Thyroid gland (tissue), 4 donors: ENCODE data around the gene ARHGEF35.
"Not testable (repeated sequence)": the region's sequence is repeated elsewhere in the genome, so short reads cannot be mapped to it uniquely, and the experiment has no call there.

Experiments used
- POLR2A ChIP-seq, 2 donors: fragments of 450-650 bp; IDR thresholded peaks; one replicate each; pipeline ENCODE4 v1.6.1; 2017; ENCODE audit warnings: antibody characterized with exemption in 2 of 2, mild to moderate bottlenecking in 2 of 2, moderate library complexity in 1 of 2
- TF ChIP-seq, protein P1 (sequence below), 6 experiments: fragments of 200-600 bp in 3 of 6; fragments of 450-650 bp in 3 of 6; sonication (generic) in 3 of 6; IDR thresholded peaks; one replicate each; pipeline ENCODE4 v1.5.1; 2016 to 2019; ENCODE audit warnings: antibody characterized with exemption in 6 of 6, mild to moderate bottlenecking in 2 of 6, inconsistent platforms in 1 of 6, moderate library complexity in 1 of 6

DNA sequence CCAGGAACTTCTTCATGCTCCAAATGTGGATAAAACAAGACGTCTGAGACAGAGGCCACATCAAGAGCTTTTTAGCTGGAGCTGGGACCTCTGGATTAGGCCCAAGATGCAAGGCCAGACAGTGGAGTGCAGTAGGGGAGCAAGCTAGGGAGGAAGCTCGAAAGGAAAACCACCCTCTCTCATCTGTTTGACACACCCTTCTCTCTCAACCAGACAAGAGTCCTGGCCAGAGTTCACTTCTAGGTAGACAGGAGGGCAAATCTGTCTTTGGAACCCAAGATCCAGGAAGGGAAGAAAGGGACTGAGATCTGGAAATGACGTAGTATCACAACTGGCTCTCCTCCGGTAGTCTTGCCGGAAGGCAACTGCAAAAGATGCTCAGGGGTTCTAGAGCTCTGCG lies 1.2 kb downstream of the ARHGEF35 start:
- TF ChIP-seq, protein P1, sequence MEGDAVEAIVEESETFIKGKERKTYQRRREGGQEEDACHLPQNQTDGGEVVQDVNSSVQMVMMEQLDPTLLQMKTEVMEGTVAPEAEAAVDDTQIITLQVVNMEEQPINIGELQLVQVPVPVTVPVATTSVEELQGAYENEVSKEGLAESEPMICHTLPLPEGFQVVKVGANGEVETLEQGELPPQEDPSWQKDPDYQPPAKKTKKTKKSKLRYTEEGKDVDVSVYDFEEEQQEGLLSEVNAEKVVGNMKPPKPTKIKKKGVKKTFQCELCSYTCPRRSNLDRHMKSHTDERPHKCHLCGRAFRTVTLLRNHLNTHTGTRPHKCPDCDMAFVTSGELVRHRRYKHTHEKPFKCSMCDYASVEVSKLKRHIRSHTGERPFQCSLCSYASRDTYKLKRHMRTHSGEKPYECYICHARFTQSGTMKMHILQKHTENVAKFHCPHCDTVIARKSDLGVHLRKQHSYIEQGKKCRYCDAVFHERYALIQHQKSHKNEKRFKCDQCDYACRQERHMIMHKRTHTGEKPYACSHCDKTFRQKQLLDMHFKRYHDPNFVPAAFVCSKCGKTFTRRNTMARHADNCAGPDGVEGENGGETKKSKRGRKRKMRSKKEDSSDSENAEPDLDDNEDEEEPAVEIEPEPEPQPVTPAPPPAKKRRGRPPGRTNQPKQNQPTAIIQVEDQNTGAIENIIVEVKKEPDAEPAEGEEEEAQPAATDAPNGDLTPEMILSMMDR (IDR thresholded peaks at IDR 0.05): not testable (repeated sequence)
- not testable (repeated sequence) for TF ChIP-seq POLR2A (IDR thresholded peaks at IDR 0.05)
